ENCODE data around the gene PIK3R2. TPM values are rescaled to one million over a fixed set of nuclear protein-coding genes. Genes with fewer than 3 reads are reported as not detected.
"Not testable (repeated sequence)": the region's sequence is repeated elsewhere in the genome, so short reads cannot be mapped to it uniquely, and the experiment has no call there.

Gene PIK3R2
- total RNA-seq, 1 experiment from 2014 or later = 6.5 TPM

- DNase-seq (ENCODE audit: low read depth) = peak; percentile 100
These were observed 51.0 kb downstream of the PIK3R2 start, which contains the start of gene RAB3A for GRCh38 chr19:18203863-18204393. TSS of gene RAB3A (minus strand) at chr19:18204042. CDS start at chr19:18202740, 1,302 bp downstream.

DNA sequence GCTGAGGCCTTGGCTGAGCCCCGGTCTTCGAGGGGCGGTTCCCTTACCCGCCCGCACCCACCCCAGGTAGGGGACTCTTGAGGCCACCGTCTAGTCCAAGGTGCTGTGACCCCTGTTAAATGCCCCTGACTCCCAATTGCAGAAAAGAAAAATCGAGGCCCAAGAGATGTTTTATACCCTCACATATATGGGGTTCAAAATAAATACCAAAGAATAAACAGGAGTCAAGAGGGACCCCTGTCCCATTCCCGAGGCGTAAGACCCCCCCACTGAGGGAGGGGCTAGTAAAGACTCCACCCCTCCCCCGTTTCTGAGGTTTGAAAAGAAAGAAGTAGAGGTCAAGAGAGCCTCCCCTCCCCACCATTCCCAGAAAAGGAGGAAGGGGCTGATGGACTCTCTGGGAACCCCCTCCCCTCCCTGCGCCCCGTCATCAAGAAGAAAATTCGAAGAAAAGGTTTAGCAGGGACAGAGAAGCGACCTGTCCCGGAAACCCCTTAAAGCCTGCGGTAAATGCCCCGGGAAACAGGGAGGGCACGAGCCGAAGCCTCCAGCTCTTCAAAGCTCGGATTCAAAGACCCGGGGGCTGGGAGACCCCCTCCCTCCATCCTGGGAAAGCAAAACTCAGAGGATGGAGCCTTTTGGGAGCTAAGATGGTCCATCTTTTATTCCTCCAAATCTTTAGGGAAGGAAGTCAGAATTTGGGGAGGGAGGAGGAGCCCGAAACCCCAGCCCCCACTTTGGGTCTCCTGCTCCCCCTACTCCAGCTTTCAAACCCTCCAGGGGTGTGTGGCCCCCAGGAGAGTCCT, 51.6 kb downstream of the PIK3R2 start:
- DNase-seq (ENCODE audit: low read depth) = no peak

DNA sequence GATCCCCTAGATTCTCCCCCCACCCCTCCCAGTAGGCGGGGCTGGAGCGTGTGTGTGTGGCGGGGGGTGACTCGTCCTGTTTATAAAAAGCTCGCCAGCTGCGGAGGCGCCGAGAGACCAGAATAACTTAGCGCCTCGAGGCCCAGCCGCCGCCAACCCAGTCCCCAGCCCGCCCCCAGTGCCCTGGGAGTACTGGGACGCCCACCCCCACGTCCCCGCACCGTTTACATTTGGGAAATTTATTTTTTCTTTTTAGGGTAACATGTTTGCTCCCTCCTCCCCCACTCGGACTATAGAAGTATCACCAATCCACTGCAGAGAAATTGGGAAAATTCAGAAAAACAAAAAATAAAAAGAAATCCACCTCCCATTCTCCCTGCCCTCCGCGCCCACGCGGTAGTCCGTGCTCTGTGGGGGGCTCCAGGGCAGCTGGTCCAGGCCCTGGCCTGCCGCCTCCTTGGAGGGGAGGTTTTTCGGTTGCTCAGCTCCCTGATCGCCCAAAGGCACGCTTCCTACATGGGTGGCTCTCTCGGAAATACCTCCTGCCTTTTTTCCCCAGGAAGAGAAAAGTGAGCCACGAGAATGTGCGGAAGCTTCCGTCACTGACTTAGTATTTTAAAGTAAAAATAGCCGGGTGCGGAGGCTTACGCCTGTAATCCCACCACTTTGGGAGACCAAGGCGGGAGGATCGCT, 52.4 kb downstream of the PIK3R2 start:
- peak; percentile 73 for DNase-seq (ENCODE audit: low read depth)

DNA sequence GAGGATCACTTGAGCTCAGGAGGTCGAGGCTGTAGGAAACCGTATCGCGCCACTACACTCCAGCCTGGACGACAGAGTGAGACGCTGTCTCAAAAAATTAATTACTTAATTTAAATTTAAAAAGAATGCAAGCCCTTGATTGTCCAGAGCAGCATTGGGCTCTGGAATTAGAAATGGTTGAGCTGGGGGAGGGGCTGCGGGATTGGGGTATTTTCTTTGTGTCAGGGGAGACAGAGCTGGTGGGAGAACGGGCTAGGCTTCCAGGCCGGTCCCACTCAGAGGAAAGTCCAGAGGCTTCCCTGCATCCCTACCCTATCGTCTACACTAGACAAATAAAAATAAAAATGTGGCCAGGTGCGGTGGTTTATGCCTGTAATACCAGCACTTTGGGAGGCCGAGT, 53.1 kb downstream of the PIK3R2 start:
- no peak for DNase-seq (ENCODE audit: low read depth)

- DNase-seq (ENCODE audit: low read depth) = peak; percentile 72
These were observed 55.4 kb downstream of the PIK3R2 start for GRCh38 chr19:18208098-18208951.

DNA sequence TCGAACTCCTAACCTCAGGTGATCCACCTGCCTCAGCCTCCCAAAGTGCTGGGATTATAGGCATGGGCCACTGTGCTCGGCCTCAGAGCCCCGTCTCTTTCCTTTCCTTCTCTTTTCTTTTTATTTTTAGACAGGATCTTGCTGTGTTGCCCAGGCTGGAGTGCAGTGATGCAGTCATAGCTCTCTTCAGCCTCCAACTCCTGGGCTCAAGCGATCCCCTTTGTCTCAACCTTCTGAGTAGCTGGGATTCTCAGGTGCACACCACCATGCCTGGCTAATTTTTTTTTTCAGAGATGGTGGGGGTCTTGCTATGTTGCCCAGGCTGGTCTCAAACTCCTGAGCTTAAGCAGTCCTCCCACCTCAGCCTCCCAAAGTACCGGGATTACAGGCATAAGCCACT, 56.9 kb downstream of the PIK3R2 start:
- not testable (repeated sequence) for DNase-seq (ENCODE audit: low read depth)

DNA sequence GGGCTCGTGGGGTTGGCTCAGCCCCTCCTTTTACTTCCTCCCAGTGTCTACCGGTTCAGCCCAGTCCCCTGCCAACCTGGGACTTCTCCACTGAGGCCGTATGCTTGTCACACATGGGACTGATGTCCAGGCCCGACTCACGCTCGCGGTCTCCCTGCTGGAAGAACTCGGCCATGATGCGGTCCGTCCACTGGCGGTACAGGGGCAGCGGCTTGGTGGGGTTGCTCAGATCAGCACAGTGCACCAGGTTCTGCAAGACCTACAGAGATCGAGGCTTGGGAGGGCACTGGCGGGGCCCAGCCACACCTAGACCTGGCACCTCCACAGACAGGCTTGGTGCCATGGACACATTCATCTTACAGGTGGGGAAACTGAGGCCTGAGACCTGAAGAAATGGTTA, 58.7 kb downstream of the PIK3R2 start:
- DNase-seq (ENCODE audit: low read depth) = no peak

DNA sequence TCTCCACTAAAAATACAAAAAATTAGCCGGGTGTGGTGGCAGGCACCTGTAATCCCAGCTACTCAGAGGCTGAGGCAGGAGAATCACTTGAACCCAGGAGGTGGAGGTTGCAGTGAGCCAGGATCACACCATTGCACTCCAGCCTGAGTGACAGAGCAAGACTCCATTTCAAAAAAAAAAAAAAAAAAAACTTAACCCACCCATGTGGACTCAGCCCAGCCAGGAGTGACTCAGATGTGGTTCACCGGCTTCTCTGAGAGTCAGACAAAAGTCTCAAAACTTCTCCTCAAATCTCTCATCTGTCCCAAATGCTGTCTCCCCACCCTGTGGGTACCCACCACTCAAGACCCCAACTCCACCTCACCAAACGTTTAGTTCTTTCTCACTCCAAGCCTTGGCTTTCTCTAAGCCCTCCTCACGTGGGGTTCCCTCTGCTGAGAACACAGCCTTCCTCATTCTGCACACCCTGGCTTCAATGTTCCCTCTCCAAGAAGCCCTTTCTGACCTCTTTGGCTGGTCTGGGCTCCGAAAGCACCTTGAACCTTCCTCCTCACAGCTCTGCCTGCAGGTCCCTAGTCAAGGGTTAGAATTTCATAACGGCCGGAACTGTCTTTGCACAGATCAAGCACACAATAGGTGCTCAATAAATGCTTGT, 61.9 kb downstream of the PIK3R2 start:
- peak; percentile 69 for DNase-seq (ENCODE audit: low read depth)

DNA sequence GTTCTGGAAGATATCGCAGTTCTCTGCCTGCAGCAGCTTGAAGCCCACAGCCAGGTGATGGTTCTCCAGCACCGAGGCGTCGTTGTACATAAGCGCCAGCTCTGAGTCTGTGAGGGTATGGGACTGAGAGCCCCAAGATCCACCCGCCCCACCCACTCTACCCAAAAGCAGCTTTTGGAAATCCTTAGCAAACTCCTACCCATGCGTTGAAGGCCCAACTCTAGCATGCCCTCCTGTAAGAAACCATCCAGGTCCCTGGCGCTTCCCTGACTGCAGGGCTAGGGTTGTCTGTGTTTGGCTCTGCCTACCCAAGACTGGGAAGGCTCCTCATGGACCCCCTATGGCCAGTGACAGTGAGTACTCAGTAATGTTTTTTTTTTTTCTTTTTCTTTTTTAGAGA, 63.8 kb downstream of the PIK3R2 start:
- no peak for DNase-seq (ENCODE audit: low read depth)

- DNase-seq (ENCODE audit: low read depth) = no peak
These were observed 65.2 kb downstream of the PIK3R2 start for GRCh38 chr19:18218159-18218558.

DNA sequence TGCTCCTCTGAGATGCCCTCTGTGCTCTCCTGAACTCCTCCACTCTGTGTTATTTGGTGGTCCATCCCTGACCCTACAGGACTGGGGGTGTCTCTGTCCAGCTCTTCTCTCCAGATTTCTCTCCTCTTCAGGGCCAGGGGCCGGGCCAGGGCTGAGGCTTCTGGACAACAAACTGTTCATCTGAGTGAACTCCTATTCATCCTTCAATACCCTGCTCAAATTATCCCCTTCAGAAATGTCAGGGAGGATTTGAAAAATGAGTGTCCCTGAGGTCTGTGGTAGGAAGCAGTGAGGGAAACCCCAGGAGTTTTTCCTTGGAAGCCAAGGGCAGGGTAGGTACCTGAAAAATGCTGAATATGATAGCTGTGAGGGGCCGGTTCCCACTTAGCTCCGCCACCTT, 65.6 kb downstream of the PIK3R2 start:
- DNase-seq (ENCODE audit: low read depth) = no peak

Other genes starting within 250 kb of the PIK3R2 start
- 44.7 and 53.3 TPM in 2 replicates for gene CCDC124, start 220.1 kb upstream of the PIK3R2 start, total RNA-seq (2014; rRNA removed; shearing (Covaris generic))
- 0.06 TPM in 1 of 2 replicates, not detected in the other for gene KCNN1, start 186.1 kb upstream of the PIK3R2 start, total RNA-seq (2014; rRNA removed; shearing (Covaris generic))
- 25.6 and 35.7 TPM in 2 replicates for gene ARRDC2, start 145.0 kb upstream of the PIK3R2 start, total RNA-seq (2014; rRNA removed; shearing (Covaris generic))
- 3.4 and 3.8 TPM in 2 replicates for gene IL12RB1, start 66.2 kb upstream of the PIK3R2 start, total RNA-seq (2014; rRNA removed; shearing (Covaris generic))
- gene MAST3, start 55.4 kb upstream of the PIK3R2 start, total RNA-seq (2014; rRNA removed; shearing (Covaris generic)) = 1.1 and 1.5 TPM in 2 replicates
- gene IFI30, start 20.6 kb downstream of the PIK3R2 start, total RNA-seq (2014; rRNA removed; shearing (Covaris generic)) = 17.8 and 20.2 TPM in 2 replicates
- 43.3 and 67.4 TPM in 2 replicates for gene MPV17L2, start 40.1 kb downstream of the PIK3R2 start, total RNA-seq (2014; rRNA removed; shearing (Covaris generic))
- gene RAB3A, start 50.9 kb downstream of the PIK3R2 start, total RNA-seq (2014; rRNA removed; shearing (Covaris generic)) = 0.23 TPM in 1 of 2 replicates, not detected in the other
- 0.17 TPM in 1 of 2 replicates, not detected in the other for gene PDE4C, start 73.3 kb downstream of the PIK3R2 start, total RNA-seq (2014; rRNA removed; shearing (Covaris generic))
- 0.74 and 12.6 TPM in 2 replicates for gene IQCN, start 121.3 kb downstream of the PIK3R2 start, total RNA-seq (2014; rRNA removed; shearing (Covaris generic))
- 75.0 and 75.6 TPM in 2 replicates for gene JUND, start 128.5 kb downstream of the PIK3R2 start, total RNA-seq (2014; rRNA removed; shearing (Covaris generic))
- gene LSM4, start 169.9 kb downstream of the PIK3R2 start, total RNA-seq (2014; rRNA removed; shearing (Covaris generic)) = 318 and 351 TPM in 2 replicates
- 4.6 and 16.4 TPM in 2 replicates for gene PGPEP1, start 187.4 kb downstream of the PIK3R2 start, total RNA-seq (2014; rRNA removed; shearing (Covaris generic))
- gene GDF15, start 233.0 kb downstream of the PIK3R2 start, total RNA-seq (2014; rRNA removed; shearing (Covaris generic)) = 5.1 and 7.3 TPM in 2 replicates
- gene LRRC25, start 244.5 kb downstream of the PIK3R2 start, total RNA-seq (2014; rRNA removed; shearing (Covaris generic)) = not detected in 2 replicates

All from Daoy (cell line).